PFSK-1 (cell line): ENCODE measurements around the gene GSS.

Experiments used
- POLR2AphosphoS5 ChIP-seq: IDR thresholded peaks from 2 replicates; pipeline ENCODE4 v1.6.1; 2012; ENCODE audit warnings: low read depth, mild to moderate bottlenecking, control low read depth, low read length, moderate library complexity
- SIN3A ChIP-seq: IDR thresholded peaks from 2 replicates; pipeline ENCODE4 v1.6.1; 2012; ENCODE audit warnings: mild to moderate bottlenecking, low read length, moderate library complexity, borderline replicate concordance; ENCODE audit not compliant: insufficient read depth
- TAF1 ChIP-seq: IDR thresholded peaks from 2 replicates; pipeline ENCODE4 v1.6.1; 2012; ENCODE audit warnings: low read length, control low read depth, borderline replicate concordance; ENCODE audit not compliant: insufficient read depth

DNA sequence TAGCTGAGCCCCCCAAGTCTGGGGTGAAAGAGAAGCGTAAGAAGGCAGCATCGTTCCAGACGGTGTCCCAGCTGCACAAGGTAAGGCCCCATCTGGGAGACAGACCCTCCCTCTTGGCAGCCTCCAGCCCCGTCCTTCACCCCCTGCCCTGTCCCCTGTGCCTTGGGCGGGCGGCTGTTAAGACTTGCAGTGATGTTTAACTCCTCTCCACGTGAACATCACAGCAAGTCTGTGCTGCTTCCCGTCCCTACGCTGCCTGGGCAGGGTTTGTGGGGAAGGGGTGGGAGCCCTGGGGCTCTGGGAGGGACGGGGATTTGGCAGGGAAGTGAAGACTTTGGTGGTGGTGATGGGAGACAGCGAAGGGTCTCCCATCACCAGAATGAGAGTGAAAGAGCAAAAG is 34.6 kb upstream of the GSS start:
- no peak for TF ChIP-seq SIN3A
- no peak for TF ChIP-seq POLR2AphosphoS5
- no peak for TF ChIP-seq TAF1
